Stomach (tissue), 4 donors: ENCODE measurements around the gene ATP9B.

Experiments
- CTCF ChIP-seq, 7 experiments: fragments of 450-650 bp in 4 of 7; fragments of 200-600 bp in 3 of 7; sonication (generic) in 3 of 7; IDR thresholded peaks; one replicate each; pipeline ENCODE4 v1.5.1; 2016 to 2019; ENCODE audit warnings: antibody characterized with exemption in 7 of 7, control low read depth in 2 of 7, mild to moderate bottlenecking in 1 of 7
- POLR2A ChIP-seq, 4 donors: fragments of 450-650 bp; IDR thresholded peaks; one replicate each; pipeline ENCODE4 v1.6.1; 2016; ENCODE audit warnings: antibody characterized with exemption in 4 of 4, control low read depth in 2 of 4, mild to moderate bottlenecking in 1 of 4, moderate library complexity in 1 of 4

DNA sequence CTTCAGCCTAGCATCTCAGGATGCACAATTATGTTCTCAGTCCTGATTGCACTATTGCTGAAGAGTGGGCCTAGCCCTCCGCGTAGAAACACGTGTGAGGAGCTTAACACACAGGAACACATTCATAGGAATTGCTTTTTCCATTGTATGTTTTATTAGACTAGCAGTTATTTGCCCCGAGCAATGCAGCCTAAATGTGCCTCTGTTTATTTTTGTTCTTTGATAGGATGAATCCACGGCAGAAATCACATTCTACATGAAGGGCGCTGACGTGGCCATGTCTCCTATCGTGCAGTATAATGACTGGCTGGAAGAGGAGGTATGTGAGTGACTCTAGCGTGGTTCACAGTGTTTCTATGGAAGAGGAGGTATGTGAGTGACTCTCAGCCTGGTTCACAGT is 260.6 kb downstream of the ATP9B start:
- TF ChIP-seq CTCF (IDR thresholded peaks at IDR 0.05) (no peak), POLR2A (IDR thresholded peaks at IDR 0.05) (no peak)
